ENCODE results near the gene MDP1. TPM values are rescaled to one million over a fixed set of nuclear protein-coding genes. Genes with fewer than 3 reads are reported as not detected.

The MDP1 gene
- total RNA-seq, 1 donor from 2014 or later, result 25.5 TPM

DNA sequence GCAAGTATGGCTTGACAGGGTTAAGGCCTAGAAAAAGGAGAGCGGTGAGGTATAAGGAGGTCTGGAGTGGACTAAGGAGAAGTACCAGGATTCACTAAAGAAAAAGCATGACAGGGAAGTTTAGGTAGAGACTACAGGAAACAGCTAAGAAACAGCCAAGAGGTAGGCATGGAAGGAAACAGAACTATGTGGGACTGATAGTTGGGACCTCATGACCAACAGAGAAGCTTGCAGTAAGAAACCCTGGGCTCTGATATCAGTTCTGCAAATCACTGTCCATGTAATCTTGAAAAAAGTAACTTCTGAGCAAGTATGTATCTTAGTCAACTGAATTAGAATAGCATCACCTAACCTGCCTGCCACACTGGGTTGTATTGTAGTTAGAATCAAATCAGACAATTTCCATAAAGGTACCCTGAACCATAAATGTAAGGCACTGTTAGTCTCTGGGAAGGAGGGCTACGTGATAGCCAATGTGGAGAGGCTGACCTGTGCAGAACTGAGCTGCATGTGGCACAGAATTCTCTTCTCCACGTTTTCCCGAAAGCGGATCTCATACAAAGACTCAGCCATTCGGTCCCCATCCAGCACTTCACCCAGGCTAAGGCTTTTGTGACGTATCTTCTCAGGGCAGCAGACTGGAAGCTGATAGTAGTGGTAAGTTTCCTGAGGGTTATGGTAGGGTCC lies 21.5 kb downstream of the MDP1 start:
- peaks cover 6% of the 10 kb centered on the region for H3K4me1 Mint-ChIP-seq (ENCODE audit: low read depth, unreplicated experiment)
- H3K27me3 Mint-ChIP-seq (ENCODE audit: unreplicated experiment), result peaks cover 11% of the 10 kb centered on the region
- DNase-seq, result no peak
- peak overlapping the region; percentile 28 for H3K27ac Mint-ChIP-seq (ENCODE audit: unreplicated experiment)
- no peaks in the 10 kb centered on the region for H3K36me3 Mint-ChIP-seq (ENCODE audit: unreplicated experiment)
- H3K4me3 Mint-ChIP-seq (ENCODE audit: unreplicated experiment), result peak overlapping the region; percentile 89
- H3K9me3 Mint-ChIP-seq (ENCODE audit: unreplicated experiment), result peaks cover 8% of the 10 kb centered on the region
- TF ChIP-seq CTCF (IDR thresholded peaks at IDR 0.05; ENCODE audit: partially characterized antibody, unreplicated experiment), result no peak

- H3K27me3 Mint-ChIP-seq (ENCODE audit: unreplicated experiment), result peaks cover 11% of the 10 kb centered on the region
- no peaks in the 10 kb centered on the region for H3K36me3 Mint-ChIP-seq (ENCODE audit: unreplicated experiment)
- no peak overlapping the region for H3K4me3 Mint-ChIP-seq (ENCODE audit: unreplicated experiment)
- peaks cover 8% of the 10 kb centered on the region for H3K9me3 Mint-ChIP-seq (ENCODE audit: unreplicated experiment)
- no peak for DNase-seq
- no peak overlapping the region for H3K27ac Mint-ChIP-seq (ENCODE audit: unreplicated experiment)
- peaks cover 6% of the 10 kb centered on the region for H3K4me1 Mint-ChIP-seq (ENCODE audit: low read depth, unreplicated experiment)
- TF ChIP-seq CTCF (IDR thresholded peaks at IDR 0.05; ENCODE audit: partially characterized antibody, unreplicated experiment), result no peak
Observed at GRCh38 chr14:24192933-24193332, 22.9 kb downstream of the MDP1 start.

- DNase-seq, result no peak
- Mint-ChIP-seq H3K4me3 (ENCODE audit: unreplicated experiment) (no peak overlapping the region), H3K27me3 (ENCODE audit: unreplicated experiment) (peaks cover 6% of the 10 kb centered on the region), H3K36me3 (ENCODE audit: unreplicated experiment) (no peaks in the 10 kb centered on the region), H3K9me3 (ENCODE audit: unreplicated experiment) (peaks cover 5% of the 10 kb centered on the region), H3K27ac (ENCODE audit: unreplicated experiment) (no peak overlapping the region), H3K4me1 (ENCODE audit: low read depth, unreplicated experiment) (peaks cover 2% of the 10 kb centered on the region)
- no peak for TF ChIP-seq CTCF (IDR thresholded peaks at IDR 0.05; ENCODE audit: partially characterized antibody, unreplicated experiment)
Observed at GRCh38 chr14:24190416-24190815, 25.4 kb downstream of the MDP1 start.

GRCh38 chr14:24189460-24189859 lies 26.4 kb downstream of the MDP1 start:
- no peak for DNase-seq
- peak overlapping the region; percentile 17 for H3K27ac Mint-ChIP-seq (ENCODE audit: unreplicated experiment)

More at GRCh38 chr14:24189460-24189859, 26.4 kb downstream of the MDP1 start:
- Mint-ChIP-seq H3K36me3 (ENCODE audit: unreplicated experiment) (no peaks in the 10 kb centered on the region), H3K9me3 (ENCODE audit: unreplicated experiment) (peaks cover 5% of the 10 kb centered on the region), H3K27me3 (ENCODE audit: unreplicated experiment) (peaks cover 7% of the 10 kb centered on the region), H3K4me3 (ENCODE audit: unreplicated experiment) (no peak overlapping the region), H3K4me1 (ENCODE audit: low read depth, unreplicated experiment) (no peaks in the 10 kb centered on the region)
- TF ChIP-seq CTCF (IDR thresholded peaks at IDR 0.05; ENCODE audit: partially characterized antibody, unreplicated experiment), result no peak
